GM12878 (cell line): Measurements from ENCODE around the gene EPDR1. TPM values are rescaled to one million over a fixed set of nuclear protein-coding genes. Genes with fewer than 3 reads are reported as not detected.
A peak's percentile ranks its signal among the peaks of the same experiment; 100 is the strongest.

ENCODE experiments used
- BHLHE40 ChIP-seq, 2 experiments: fragments of 450-650 bp in 1 of 2; IDR thresholded peaks; 2 replicates each; pipeline ENCODE4 v1.6.1; 2011 to 2017; ENCODE audit warnings: low read depth in 2 of 2, borderline replicate concordance in 1 of 2, improper control_type of control experiment in 1 of 2, low read length in 1 of 2, mild to moderate bottlenecking in 1 of 2
- CHD2 ChIP-seq: IDR thresholded peaks from 2 replicates; pipeline ENCODE4 v1.6.1; 2011; ENCODE audit warnings: low read depth, low read length, improper control_type of control experiment, borderline replicate concordance
- CHD4 ChIP-seq: fragments of 200-600 bp; sonication (generic); IDR thresholded peaks from 2 replicates; pipeline ENCODE4 v1.6.1; 2016; ENCODE audit warnings: mild to moderate bottlenecking
- EP300 ChIP-seq, 2 experiments: fragments of 150-350 bp in 1 of 2; IDR thresholded peaks; 2 replicates each; pipeline ENCODE4 v1.6.1; 2011 to 2012; ENCODE audit warnings: low read depth in 2 of 2, low read length in 2 of 2, borderline replicate concordance in 1 of 2, improper control_type of control experiment in 1 of 2, inconsistent platforms in 1 of 2; ENCODE audit not compliant: control insufficient read depth in 1 of 2
- ESRRA ChIP-seq: IDR thresholded peaks from 2 replicates; pipeline ENCODE4 v1.6.1; 2012; ENCODE audit warnings: mild to moderate bottlenecking, low read length, improper control_type of control experiment
- FOXK2 ChIP-seq: fragments of 450-650 bp; IDR thresholded peaks from 2 replicates; pipeline ENCODE4 v1.6.1; 2017; ENCODE audit warnings: mild to moderate bottlenecking, moderate library complexity
- FOXM1 ChIP-seq: IDR thresholded peaks from 2 replicates; pipeline ENCODE4 v1.6.1; 2012; ENCODE audit warnings: low read depth, mild to moderate bottlenecking, inconsistent platforms, low read length, moderate library complexity
- HCFC1 ChIP-seq: fragments of 150-350 bp; IDR thresholded peaks from 2 replicates; pipeline ENCODE4 v1.6.1; 2014; ENCODE audit warnings: low read length
- MXI1 ChIP-seq: fragments of 150-350 bp; IDR thresholded peaks from 2 replicates; pipeline ENCODE4 v1.6.1; 2011; ENCODE audit warnings: low read depth, mild to moderate bottlenecking, inconsistent platforms, low read length, improper control_type of control experiment
- RAD21 ChIP-seq: IDR thresholded peaks from 2 replicates; pipeline ENCODE4 v1.6.1; 2011; ENCODE audit warnings: mild to moderate bottlenecking, low read depth, low read length, moderate library complexity; ENCODE audit not compliant: insufficient read depth
- SIN3A ChIP-seq: IDR thresholded peaks from 2 replicates; pipeline ENCODE4 v1.6.1; 2012; ENCODE audit warnings: low read depth, low read length, improper control_type of control experiment
- TCF3 ChIP-seq: IDR thresholded peaks from 2 replicates; pipeline ENCODE4 v1.6.1; 2012; ENCODE audit warnings: low read depth, mild to moderate bottlenecking, low read length, borderline replicate concordance; ENCODE audit not compliant: insufficient read depth
- YY1 ChIP-seq: IDR thresholded peaks from 2 replicates; pipeline ENCODE4 v1.6.1; 2011; ENCODE audit warnings: low read depth, mild to moderate bottlenecking, low read length
- polyA plus RNA-seq, 11 experiments: library from polyadenylated mRNA; depleted of rRNA in 4 of 11; unstranded in 6 of 11; stranded (reverse) in 5 of 11; fragments of >200 nt; fragmentation: Nextera tagmentation in 4 of 11; fragmentation: Illumina TruSeq in 1 of 11; extraction: Ambion mirVana in 4 of 11; extraction: Trizol in 1 of 11; gene quantifications; 1 replicate in 1 of 11; 2 replicates in 10 of 11; pipeline versions ENCODE4 v1.2.1 to v1.2.3, GENCODE V29; 2011 to 2016; ENCODE audit warnings: inconsistent platforms in 2 of 11, missing spikeins in 2 of 11, low read depth in 1 of 11
- total RNA-seq, 4 experiments: library from RNA; depleted of rRNA in 3 of 4; stranded (reverse); fragments of >200 nt in 3 of 4; fragmentation: Illumina TruSeq in 1 of 4; extraction: Trizol in 1 of 4; gene quantifications; 2 replicates each; pipeline versions ENCODE4 v1.2.1 to v1.2.3, GENCODE V29; 2013 to 2021
- TF ChIP-seq, protein P1 (sequence below): fragments of 450-650 bp; IDR thresholded peaks from 2 replicates; pipeline ENCODE4 v1.6.1; 2016; ENCODE audit warnings: mild to moderate bottlenecking
- TF ChIP-seq, protein P2 (sequence below): fragments of 450-650 bp; conservative IDR thresholded peaks from 2 replicates; pipeline ENCODE4 v1.6.1; 2017; ENCODE audit warnings: mild to moderate bottlenecking, moderate library complexity
- TF ChIP-seq, protein P3 (sequence below): IDR thresholded peaks from 2 replicates; pipeline ENCODE4 v1.6.1; 2012; ENCODE audit warnings: low read length, inconsistent platforms

Gene EPDR1
- total and polyA plus RNA-seq, 10 of the 15 experiments (the other 5 are each of a cell fraction or from before 2014, with no cell fraction given), result 1.2 to 18.8 (median 4.7) TPM

DNA sequence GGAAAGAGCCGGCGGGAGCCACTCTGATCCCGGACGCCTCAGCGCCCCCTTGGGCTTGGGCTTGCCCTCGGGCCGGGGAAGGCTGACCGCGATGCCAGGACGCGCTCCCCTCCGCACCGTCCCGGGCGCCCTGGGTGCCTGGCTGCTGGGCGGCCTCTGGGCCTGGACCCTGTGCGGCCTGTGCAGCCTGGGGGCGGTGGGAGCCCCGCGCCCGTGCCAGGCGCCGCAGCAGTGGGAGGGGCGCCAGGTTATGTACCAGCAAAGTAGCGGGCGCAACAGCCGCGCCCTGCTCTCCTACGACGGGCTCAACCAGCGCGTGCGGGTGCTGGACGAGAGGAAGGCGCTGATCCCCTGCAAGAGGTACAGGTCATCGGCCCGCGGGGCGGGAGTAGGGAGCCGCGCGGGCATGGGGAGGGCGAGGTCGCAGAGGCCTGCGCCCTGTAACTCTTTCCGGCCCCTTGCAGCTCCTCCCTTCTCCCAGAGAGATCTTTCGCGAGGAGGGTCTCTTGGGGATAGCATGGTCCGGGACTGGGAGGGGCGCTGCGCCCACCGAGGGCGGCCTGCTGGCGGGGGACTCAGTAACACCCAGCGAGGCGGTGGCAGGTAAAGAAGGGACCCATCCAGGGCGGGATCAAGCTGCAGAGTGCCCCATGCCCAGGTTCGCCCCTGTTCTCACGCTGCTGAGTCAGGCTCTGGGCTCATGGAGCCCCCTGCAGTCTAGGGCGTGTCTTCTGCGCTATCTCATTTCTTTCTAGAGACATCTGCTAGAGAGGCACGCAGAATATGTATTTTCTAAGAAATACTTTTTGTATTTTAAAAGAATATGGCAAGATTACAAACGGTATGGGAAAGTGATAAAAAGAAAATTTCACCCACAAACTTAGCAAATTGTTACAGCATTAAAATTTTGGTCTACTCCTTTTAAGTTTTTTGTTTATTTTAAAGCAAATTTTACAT, 687 bp downstream of the EPDR1 start (continued):
- TF ChIP-seq FOXK2, result no peak
- TF ChIP-seq, protein P1, sequence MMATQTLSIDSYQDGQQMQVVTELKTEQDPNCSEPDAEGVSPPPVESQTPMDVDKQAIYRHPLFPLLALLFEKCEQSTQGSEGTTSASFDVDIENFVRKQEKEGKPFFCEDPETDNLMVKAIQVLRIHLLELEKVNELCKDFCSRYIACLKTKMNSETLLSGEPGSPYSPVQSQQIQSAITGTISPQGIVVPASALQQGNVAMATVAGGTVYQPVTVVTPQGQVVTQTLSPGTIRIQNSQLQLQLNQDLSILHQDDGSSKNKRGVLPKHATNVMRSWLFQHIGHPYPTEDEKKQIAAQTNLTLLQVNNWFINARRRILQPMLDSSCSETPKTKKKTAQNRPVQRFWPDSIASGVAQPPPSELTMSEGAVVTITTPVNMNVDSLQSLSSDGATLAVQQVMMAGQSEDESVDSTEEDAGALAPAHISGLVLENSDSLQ, result no peak
- TF ChIP-seq CHD2, result no peak
- TF ChIP-seq RAD21, result peak; percentile 15; the same call in 1 of the 2 replicates
- TF ChIP-seq HCFC1, result no peak
- TF ChIP-seq YY1, result 0 out of 2 replicates have a peak, but pooled peaks have one; percentile 3
- TF ChIP-seq, protein P2, sequence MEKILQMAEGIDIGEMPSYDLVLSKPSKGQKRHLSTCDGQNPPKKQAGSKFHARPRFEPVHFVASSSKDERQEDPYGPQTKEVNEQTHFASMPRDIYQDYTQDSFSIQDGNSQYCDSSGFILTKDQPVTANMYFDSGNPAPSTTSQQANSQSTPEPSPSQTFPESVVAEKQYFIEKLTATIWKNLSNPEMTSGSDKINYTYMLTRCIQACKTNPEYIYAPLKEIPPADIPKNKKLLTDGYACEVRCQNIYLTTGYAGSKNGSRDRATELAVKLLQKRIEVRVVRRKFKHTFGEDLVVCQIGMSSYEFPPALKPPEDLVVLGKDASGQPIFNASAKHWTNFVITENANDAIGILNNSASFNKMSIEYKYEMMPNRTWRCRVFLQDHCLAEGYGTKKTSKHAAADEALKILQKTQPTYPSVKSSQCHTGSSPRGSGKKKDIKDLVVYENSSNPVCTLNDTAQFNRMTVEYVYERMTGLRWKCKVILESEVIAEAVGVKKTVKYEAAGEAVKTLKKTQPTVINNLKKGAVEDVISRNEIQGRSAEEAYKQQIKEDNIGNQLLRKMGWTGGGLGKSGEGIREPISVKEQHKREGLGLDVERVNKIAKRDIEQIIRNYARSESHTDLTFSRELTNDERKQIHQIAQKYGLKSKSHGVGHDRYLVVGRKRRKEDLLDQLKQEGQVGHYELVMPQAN, result no peak; the same call in none of the 2 replicates
- TF ChIP-seq MXI1, result peak; percentile 21; the same call in 1 of the 2 replicates
- TF ChIP-seq BHLHE40 (IDR thresholded peaks at IDR 0.05; ENCODE audit: borderline replicate concordance in 1 of 2, low read depth in 2 of 2, low read length in 1 of 2), result peak in 1 of 2 experiments; percentile 85; a peak in 2 of 4 replicates
- no peak for TF ChIP-seq ESRRA
- TF ChIP-seq FOXM1, result no peak
- TF ChIP-seq EP300 (IDR thresholded peaks at IDR 0.05; ENCODE audit: borderline replicate concordance in 1 of 2, control insufficient read depth in 1 of 2, low read depth in 2 of 2, low read length in 2 of 2), result no peak
- no peak for TF ChIP-seq CHD4
- no peak for TF ChIP-seq TCF3
- no peak for TF ChIP-seq SIN3A
- TF ChIP-seq, protein P3, sequence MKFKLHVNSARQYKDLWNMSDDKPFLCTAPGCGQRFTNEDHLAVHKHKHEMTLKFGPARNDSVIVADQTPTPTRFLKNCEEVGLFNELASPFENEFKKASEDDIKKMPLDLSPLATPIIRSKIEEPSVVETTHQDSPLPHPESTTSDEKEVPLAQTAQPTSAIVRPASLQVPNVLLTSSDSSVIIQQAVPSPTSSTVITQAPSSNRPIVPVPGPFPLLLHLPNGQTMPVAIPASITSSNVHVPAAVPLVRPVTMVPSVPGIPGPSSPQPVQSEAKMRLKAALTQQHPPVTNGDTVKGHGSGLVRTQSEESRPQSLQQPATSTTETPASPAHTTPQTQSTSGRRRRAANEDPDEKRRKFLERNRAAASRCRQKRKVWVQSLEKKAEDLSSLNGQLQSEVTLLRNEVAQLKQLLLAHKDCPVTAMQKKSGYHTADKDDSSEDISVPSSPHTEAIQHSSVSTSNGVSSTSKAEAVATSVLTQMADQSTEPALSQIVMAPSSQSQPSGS, result no peak
